IPS-18c (cell line): ENCODE results near the gene PRPF6.

ENCODE experiments used
- H3K4me3 ChIP-seq: 2 replicates; pipeline ENCODE4 v1.7.0; 2013; ENCODE audit warnings: low read depth, mild to moderate bottlenecking, low read length, moderate library complexity; ENCODE audit not compliant: insufficient read depth
- H3K9me3 ChIP-seq: one replicate; pipeline ENCODE4 v1.6.1; 2013; ENCODE audit warnings: mild to moderate bottlenecking, low read length, moderate library complexity; ENCODE audit not compliant: control insufficient read depth, insufficient read depth

The PRPF6 gene

DNA sequence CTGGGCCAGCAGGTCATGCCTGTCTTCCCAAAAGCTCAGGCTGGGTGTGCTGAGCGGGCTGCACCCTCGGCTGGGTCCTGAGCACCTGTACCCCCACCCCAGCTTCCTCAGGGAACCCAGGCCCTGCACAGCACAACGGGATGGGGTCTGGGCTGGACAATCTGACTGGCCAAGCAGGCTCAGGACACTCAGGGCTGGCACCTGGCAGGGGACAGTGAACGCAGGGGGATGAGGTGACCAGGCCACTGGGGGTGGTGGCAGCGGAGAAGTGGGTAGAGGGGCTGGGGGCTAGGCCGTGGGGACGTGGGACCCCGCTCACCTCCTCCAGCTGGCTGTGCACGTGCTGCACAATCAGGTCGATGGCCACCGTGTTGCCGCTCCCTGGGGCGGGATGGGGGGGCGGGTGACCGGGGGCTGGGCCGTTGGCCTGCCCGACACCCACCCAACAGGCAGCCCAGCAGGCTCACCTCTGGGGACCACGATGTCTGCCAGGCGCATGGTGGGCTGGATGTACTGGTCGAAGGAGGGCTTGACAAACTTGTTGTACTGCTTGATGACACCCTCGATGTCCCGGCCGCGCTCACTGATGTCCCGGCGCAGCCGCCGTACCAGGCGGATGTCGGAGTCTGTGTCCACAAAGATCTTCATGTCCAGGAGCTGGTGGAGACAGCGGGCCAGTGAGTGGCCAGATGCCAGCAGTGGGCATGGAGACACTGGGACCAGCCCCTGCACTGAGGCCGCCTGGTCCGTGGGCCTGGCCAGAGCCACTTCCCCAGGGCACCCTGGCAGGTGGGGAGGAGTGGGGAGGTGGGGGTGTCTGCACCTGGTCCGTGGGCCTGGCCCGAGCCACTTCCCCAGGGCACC is 36.6 kb upstream of the PRPF6 start:
- H3K4me3 ChIP-seq = no peak overlapping the region; the same call in 1 of the 2 replicates
- no peaks in the 10 kb centered on the region for H3K9me3 ChIP-seq

DNA sequence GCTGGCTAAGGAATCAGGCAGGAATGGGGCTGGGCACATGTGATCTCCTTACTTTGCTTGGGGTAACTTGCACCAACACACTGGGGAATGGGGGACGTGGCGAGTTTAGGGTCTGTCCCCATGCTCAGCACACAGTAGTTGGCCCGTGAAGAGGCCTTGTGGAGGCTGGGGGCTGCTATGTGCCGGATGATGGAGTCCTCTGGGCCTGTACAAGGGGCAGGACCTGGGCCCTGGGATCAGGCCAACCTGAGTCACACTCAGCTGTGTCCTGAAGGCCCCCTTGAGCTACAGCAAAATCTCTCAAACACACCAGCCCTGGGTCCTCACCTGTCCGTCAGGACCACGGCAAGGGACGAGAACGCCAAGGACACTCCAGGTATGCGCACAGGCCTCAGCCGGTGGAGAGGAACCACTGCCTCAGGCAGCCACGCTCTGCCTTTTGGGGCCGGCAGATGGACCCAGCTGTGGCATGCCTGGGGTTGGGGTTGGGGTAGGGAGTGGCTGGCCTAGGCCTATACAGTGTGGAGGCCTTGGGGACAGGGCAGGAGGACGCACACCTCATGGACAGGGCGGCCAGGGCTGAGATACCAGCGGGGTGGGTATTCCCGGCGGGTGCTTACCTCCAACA is 35.8 kb upstream of the PRPF6 start:
- no peaks in the 10 kb centered on the region for H3K9me3 ChIP-seq
- H3K4me3 ChIP-seq = no peak overlapping the region

DNA sequence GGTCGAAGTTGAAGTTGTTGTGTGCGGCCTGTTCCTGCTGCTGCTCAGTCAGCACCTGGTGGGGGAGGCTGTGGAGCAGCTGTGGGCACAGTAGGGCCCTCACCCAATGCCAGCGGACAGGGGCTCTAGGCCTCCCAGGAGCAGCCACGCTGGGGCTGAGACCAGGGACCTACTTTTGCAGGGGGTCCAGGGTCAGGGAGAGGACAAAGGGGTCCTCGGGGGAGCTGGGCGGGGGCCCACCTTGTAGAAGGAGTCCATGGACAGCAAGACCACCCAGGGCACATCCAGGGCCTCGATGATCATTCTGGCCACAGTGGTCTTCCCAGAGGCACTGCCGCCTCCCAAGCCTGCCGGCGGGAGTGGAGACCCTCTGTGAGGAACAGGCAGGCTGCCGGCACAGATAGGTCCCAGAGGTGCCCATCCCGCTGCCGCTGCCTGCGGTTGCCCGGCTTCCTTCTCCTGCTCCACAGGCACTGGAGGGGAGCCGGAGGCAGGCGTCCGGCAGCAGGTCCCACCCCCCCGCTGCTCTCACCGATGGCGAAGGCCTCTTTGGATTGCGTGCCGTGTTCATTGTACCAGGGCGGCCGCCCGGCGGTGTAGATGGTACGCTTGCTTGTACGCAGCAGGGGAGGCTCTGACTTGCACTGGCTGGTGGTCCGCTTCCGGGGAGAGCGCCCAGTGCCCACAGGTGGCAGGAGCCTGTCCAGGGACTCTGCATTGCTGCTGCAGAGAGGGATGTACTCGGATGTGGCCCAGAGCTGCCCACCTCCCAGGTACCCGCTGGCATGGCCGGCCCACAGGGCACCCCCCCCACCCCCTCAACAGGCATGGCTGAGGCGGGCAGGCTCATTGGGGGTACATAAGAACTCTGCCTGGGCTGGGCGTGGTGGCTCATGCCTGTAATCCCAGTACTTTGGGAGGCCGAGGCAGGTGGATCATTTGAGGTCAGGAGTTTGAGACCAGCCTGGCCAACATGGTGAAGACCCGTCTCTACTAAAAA is 34.7 kb upstream of the PRPF6 start:
- Histone ChIP-seq H3K9me3 (no peaks in the 10 kb centered on the region), H3K4me3 (no peak overlapping the region)

DNA sequence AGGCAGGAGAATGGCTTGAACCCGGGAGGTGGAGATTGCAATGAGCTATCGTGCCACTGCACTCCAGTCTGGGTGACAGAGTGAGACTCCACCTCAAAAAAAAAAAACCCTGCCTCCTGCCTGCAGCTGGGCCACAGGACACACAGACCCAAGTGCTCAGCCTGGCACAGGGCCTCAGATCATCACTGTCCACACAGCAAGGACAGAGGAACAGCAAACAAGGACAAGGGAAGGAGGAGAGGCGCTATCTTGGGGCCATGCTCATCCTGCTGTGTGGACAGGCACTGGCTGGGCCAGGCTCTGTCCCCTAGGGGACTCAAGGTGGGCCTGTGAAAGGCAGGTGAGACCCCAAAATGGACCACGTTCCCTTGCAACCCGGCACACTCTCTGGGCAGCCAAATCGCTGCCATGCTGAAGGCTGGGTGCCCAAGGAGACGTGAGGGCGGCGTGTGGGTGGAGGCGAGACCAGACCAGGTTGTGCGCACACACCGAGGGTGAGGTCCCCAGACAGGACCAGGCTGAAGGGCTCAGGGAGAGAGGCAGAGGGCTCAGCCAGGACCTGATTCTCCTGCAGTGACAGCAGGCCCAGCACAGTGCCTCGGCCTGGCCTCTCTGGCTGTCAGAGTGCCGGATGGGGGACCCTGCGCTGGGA is 33.8 kb upstream of the PRPF6 start:
- Histone ChIP-seq H3K9me3 (no peaks in the 10 kb centered on the region), H3K4me3 (no peak overlapping the region)

DNA sequence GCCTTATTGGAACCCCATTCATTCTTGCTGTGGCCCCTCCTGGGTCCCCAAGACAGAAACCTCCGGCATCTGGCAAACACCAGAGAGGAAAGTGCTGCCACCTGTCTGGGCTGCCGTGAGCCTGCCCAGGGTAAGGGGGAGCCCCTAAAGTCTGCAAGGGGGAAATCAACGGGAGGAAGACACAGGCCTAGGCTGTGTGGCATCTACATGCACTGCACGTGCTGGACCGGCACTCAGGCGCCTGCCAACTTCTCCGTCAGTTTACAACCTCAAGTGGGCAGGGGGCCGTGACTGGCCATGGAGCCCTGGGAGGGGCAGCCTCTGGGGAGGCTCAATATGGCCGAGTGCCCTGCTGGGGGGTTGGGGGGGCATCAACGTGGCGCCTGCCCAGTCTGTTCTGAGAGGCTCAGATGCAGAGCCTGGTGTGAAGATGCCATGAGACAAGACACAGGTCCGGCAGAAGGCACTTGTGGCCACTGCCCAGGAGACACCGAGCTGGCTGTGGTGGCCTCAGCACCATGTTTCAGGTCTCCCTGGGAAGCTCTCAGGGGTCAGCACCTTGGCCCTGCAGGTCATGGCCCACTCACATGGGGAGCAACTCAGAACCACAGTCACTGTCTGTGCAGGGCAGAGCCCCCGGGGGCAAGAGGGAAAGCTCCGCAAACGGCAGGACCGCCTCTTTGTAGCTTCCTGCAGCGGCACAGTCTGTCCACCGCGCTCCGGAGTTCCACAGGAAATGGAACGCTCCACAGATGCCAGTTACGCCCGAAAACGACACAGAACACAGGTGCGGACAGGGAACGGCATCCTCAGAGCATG is 33.1 kb upstream of the PRPF6 start:
- H3K4me3 ChIP-seq = no peak overlapping the region
- no peaks in the 10 kb centered on the region for H3K9me3 ChIP-seq

DNA sequence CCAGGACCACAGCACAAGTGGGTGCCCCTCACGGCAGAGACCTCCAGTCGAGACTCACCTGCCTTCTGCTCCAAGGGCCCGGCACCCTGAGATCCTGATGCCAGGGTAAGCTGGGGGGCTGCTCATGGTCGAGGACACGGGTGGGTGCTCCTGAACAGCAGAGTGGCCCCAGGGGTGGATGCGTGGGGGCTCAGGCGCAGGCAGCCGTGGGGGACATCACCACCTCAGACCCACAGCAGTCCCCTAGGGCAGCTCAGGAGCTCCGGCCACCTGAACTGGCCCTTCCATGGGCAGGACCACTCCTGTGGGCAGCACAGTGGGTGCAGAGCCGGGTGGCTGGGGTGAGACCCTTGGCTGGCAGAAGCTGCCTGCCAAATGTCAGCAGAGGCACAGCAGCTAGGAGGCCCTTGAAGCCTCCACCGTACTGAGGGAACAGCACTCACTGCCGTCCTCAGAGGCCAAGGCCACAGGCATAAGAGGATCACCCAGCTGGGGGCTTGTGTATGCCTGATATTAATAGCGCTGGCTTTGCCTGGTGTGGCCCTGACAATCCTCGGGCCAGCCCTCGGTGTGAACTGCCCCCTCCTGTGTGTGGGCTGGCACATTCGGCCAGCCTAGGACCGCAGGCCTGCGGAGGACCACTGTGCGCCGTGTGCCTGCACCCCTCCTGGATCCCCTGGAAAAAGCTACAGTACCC is 30.1 kb upstream of the PRPF6 start:
- no peak overlapping the region for H3K4me3 ChIP-seq
- no peaks in the 10 kb centered on the region for H3K9me3 ChIP-seq

DNA sequence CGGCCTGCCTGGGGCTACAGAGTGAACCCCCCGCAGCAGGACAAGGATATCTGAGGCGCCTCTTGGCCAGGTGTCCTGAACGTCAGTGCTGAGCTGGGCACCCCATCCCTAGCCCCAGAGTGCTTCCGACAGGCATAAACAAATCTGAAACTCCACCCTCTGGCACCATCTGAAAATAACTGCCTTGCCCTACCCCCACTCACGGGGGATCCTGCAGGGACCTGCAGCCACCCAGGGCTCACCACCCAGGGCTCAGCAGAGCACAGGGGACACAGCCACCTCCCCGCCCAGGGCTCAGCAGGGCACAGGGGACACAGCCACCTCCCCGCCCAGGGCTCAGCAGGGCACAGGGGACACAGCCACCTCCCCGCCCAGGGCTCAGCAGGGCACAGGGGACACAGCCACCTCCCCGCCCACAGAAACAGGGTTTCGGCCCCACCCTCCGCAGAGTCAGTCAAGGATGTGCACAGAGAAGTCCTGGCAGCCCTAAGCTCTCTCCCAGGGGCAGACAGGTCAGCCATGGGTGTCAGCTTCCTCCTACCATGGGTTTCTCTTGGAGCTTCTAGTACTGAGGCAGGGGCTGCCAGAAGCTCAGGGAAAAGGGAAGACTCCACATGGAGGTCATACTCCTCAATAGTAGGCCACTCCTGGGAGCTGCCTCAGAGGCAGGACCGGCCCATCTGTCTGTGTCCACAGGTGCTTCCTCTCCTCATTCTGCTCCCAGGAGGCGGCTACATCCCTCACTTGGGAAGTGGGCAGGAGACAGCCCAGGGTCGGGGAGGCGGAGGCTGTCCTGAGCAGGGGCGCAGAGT is 29.3 kb upstream of the PRPF6 start:
- Histone ChIP-seq H3K4me3 (no peak overlapping the region), H3K9me3 (no peaks in the 10 kb centered on the region)

DNA sequence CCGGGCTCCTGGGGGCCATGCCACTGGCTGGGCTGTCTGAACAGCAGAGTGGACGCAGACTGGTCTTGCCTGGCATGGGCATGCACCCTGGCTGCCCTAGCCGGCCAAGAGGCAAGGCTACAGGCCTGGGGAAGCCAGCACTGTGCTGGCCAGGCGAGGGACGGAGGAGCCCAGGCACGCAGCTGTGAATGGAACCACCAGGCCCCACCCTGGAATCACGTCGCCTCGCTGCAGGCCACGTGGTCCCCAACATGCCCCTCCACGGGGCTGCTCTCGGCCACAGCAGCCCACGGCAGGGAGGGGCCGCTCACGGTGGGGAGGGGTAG is 28.8 kb upstream of the PRPF6 start:
- Histone ChIP-seq H3K4me3 (no peak overlapping the region), H3K9me3 (no peaks in the 10 kb centered on the region)

DNA sequence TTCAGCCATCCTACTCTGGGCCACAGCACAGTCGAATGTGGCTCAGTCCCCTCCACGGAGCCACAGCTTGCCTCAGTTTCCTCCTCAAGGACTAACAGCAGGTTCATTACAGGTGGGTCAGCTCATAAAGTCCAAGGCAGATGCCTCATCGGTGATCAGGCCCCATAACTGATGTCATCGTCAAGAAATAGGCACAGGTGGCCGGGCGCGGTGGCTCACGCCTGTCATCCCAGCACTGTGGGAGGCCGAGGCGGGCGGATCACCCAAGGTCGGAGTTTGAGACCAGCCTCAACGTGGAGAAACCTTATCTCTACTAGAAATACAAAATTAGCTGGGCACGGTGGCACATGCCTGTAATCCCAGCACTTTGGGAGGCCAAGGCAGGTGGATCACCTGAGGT is 28.2 kb upstream of the PRPF6 start:
- H3K9me3 ChIP-seq = no peaks in the 10 kb centered on the region
- H3K4me3 ChIP-seq = no peak overlapping the region

DNA sequence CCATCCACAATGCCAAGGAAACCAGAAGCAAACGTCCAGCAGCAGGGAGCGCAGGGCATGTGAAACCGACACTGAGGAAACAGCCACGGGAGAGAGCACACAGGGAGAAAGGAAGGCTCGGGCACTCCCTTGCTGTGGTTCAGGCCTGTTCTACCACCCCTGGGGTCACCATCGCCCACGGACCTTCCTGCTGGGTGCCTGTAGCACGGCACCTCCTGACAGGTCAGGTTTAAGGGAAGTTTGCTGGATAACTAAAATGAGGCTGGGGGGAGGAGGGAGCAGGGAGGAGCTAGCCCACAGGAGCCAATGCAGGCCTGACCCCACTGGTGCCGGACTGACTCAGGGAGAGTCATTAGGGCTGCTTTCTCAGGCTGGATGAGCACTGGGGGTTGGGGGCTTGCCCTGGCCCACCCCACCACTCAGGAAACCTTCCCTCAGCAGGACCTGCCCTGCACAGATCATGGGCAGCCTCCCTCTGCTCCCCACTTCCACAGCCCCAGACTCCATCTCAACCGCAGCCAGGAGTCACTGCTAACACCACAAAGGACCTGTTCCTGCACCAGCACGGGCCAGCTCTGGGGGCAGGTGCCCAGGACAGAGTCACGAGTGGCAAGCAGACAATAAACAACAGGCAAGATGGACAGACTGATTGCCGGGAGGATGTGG is 27.0 kb upstream of the PRPF6 start:
- H3K4me3 ChIP-seq = no peak overlapping the region; the same call in 1 of the 2 replicates
- no peaks in the 10 kb centered on the region for H3K9me3 ChIP-seq

DNA sequence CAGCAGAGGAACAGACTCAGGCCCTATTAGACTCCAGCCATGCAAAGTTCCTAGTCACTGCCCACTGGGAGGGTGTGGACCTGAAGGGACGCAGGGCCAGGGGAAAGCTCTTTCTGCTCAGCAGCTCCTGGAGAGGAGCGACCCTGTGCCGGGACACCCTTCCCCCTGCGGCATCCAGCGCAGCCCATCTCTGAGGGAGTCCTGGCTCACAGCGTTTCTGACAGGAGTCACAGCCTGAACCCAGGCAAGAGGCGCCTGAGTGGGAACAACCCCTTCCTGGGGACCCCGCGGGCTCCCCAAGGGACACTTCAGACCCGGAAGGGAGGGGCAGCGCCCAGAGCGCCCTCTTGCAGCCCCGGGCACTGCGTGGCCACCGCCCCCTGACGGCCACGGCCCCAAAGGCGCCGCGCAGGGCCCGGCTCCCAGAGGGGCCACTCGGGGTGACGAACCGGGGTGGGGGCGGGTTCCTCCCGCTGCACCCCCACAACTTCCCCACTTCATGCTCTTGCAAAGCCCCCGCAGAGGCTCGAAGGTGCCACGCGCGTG is 25.6 kb upstream of the PRPF6 start:
- Histone ChIP-seq H3K4me3 (peak overlapping the region; percentile 94), H3K9me3 (no peaks in the 10 kb centered on the region)

DNA sequence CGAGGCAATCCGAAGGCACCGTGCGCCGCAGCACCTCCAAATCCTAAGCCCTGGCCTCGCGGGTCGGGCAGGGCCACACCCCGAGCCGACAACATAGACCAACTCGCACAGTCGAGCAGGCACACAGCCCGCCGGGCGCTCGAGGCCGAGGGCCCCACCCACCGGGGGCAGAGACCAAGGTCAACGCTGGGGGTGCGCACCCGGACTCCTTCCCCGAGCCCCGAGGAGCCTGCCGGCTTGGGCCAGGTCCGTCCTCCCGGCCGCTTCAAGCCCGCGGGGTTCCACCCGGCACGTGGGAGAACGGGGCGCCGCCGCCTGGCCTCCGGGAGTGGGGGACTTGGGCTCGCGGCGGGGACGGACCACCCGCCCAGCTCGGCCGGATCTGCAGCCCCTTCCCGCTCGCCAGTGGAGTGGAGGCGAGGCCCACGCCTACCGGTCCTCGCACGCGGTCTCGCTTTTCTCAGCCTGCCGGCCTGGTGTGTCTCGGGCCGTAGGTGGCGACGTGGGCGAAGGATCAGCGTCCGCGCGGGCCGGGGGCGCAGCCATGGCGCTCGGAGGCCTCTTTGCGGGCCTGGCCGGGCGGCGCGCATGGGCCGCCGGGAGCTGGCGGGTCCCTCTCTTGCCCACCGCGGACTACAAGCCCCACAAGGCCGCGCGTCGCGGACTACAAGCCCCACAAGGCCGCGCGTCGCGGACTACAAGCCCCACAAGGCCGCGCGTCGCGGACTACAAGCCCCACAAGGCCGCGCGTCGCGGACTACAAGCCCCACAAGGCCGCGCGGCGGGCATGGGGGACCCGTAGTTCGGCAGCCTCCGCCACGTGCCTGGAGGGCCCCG is 24.9 kb upstream of the PRPF6 start, which contains the start of gene UCKL1:
Gene UCKL1, minus strand, starts transcription at position 590 of the 837 bp plus-strand sequence. Its CDS starts 44 bp downstream, at position 546.
- H3K9me3 ChIP-seq = no peaks in the 10 kb centered on the region
- peak within 1 kb of the TSS; percentile 94 for H3K4me3 ChIP-seq

DNA sequence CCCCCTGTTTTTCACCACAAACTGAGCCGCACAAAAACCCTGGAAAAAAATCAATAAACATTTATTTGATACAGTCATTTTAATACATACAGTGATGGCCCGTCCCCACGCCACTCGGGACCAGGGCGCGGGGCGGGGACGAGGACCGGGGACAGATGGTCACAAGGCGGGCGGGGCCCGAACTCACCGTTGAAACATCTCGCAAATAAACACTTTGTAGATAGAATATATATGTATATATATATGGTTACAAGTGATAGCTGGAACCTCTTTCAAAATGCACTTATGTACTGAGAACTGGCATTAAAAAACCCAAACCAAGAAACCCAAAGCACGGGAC is 24.3 kb upstream of the PRPF6 start:
- H3K4me3 ChIP-seq = peak overlapping the region; percentile 65
- H3K9me3 ChIP-seq = no peaks in the 10 kb centered on the region
